NB4 (cell line): ENCODE data around the gene INS.

Experiments
- MYC ChIP-seq: IDR thresholded peaks from 2 replicates; pipeline ENCODE4 v1.6.1; 2011; ENCODE audit warnings: low read depth, low read length
- POLR2A ChIP-seq: IDR thresholded peaks from 2 replicates; pipeline ENCODE4 v1.6.1; 2011; ENCODE audit warnings: mild to moderate bottlenecking; ENCODE audit not compliant: insufficient read length; ENCODE audit errors: extremely low read depth
- TF ChIP-seq, protein P1 (sequence below): IDR thresholded peaks from one replicate; pipeline ENCODE4 v1.5.1; 2012; ENCODE audit warnings: low read depth, low read length
- TF ChIP-seq, protein P2 (sequence below): IDR thresholded peaks from 2 replicates; pipeline ENCODE4 v1.6.1; 2011; ENCODE audit warnings: low read depth, low read length

DNA sequence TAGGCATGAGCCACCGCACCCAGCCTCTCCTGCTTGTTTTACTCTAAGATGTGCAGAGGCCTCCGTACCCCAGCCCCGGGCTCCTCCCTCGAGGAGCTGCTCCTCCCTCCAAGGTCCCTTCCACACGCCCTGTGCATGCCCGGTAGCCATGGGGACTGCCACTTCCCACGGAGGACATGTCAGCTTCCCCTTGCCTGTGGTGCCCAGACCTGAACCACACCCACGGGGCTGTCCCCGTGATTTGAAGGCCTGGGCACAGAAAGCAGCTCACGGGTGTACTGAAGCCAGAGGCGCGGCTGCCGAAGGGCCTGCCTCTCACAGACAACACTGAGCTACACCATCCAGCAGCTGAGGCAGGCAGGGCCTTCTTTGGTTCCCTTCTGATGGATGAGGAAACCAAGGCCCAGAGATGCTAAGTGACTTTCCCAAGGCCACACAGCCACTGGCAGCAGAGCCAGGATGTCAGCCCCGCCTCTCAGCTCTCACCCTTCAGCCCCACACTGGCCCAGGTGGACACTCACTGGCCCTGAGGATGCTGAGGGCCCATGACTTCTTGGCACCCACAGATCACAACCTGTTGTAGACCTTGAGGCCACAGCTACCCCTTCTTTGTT lies 7.3 kb downstream of the INS start:
- no peak for TF ChIP-seq POLR2A
- TF ChIP-seq, protein P1, sequence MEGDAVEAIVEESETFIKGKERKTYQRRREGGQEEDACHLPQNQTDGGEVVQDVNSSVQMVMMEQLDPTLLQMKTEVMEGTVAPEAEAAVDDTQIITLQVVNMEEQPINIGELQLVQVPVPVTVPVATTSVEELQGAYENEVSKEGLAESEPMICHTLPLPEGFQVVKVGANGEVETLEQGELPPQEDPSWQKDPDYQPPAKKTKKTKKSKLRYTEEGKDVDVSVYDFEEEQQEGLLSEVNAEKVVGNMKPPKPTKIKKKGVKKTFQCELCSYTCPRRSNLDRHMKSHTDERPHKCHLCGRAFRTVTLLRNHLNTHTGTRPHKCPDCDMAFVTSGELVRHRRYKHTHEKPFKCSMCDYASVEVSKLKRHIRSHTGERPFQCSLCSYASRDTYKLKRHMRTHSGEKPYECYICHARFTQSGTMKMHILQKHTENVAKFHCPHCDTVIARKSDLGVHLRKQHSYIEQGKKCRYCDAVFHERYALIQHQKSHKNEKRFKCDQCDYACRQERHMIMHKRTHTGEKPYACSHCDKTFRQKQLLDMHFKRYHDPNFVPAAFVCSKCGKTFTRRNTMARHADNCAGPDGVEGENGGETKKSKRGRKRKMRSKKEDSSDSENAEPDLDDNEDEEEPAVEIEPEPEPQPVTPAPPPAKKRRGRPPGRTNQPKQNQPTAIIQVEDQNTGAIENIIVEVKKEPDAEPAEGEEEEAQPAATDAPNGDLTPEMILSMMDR: no peak
- TF ChIP-seq, protein P2, sequence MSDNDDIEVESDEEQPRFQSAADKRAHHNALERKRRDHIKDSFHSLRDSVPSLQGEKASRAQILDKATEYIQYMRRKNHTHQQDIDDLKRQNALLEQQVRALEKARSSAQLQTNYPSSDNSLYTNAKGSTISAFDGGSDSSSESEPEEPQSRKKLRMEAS: no peak
- no peak for TF ChIP-seq MYC
